HG02885 (cell line): Measurements from ENCODE around the gene ZNF132.
"Not testable (repeated sequence)": the region's sequence is repeated elsewhere in the genome, so short reads cannot be mapped to it uniquely, and the experiment has no call there.

Source experiments
- ATAC-seq: cut with Tn5 transposase; IDR thresholded peaks from one replicate; pipeline ENCODE4 v1.9.1; 2021; ENCODE audit warnings: mild to moderate bottlenecking; ENCODE audit not compliant: unreplicated experiment, poor library complexity

ZNF132 gene

GRCh38 chr19:58439576-58440554, at the start of gene ZNF132:
Gene ZNF132 (minus strand): TSS chr19:58440153. CDS start chr19:58439821, 332 bp downstream.
- peak; percentile 95 for ATAC-seq

DNA sequence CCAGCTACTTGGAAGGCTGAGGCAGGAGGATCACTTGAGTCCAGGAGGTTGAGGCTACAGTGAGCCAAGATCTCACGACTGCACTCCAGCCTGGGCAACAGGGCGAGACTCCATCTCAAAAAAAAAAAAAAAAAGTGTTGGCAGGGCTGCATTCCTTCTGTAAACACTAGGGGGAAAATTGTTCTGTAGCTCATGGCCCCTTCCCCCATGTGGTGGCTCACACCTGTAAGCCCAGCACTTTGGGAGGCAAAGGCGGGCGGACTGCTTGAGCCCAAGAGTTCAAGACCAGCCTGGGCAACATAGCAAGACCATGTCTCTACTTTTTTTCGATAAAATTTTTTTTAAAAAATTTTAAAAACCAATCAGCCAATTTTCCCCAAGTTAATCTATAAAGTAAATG, 44.4 kb upstream of the ZNF132 start:
- not testable (repeated sequence) for ATAC-seq

DNA sequence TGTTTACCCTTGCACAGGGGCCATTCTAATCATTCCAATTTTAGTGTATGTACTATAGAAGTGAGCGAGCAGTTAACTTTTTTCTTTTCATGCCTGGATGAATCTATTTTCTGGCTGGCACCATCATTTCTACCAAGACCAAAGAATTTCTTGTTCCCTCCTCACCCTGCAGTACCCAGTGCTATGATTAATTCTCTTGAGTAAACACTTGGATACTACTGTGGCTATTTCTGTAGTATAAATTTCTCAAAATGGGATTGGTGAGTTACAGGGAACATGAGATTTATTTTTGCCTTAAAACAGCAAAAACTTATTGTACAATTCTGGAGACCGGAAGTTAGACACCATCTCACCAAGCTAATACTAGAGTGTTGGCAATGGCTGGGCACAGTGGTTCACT, 43.8 kb upstream of the ZNF132 start:
- ATAC-seq = no peak

- no peak for ATAC-seq
Observed at GRCh38 chr19:58482372-58482771, 42.4 kb upstream of the ZNF132 start.

DNA sequence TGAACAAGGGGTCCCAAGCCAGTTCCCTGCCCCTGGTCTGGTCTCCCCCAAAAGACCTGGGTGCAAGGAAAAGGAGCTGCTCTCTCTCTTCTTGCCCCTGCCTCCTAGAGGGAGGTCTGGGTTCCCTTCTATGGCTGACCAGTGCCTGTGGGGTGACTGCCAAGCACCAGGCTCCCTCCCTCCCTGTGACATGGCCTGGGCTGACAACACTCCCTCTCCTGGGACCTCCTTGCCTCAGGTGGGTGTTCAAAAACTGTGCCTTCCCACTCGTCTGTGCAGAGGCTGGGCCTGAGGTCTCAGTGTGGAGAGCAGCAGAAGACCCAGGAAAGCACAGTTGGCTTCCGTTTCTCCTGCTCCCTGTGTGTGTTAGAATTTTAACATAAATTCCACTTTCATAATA, 40.9 kb upstream of the ZNF132 start:
- ATAC-seq = no peak

DNA sequence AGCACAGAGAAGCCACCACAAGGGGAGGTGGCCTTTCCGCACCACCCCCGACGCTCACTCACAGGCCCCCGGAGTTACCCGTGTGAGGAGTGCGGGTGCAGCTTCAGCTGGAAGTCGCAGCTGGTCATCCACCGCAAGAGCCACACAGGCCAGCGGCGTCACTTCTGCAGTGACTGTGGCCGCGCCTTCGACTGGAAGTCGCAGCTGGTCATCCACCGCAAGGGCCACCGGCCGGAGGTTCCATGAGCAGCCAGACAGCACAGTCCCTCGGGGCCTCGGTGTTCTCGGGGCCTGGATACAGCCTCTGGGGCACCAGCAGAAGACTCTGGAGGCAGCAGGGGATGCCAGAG, 40.5 kb upstream of the ZNF132 start:
- ATAC-seq = no peak

DNA sequence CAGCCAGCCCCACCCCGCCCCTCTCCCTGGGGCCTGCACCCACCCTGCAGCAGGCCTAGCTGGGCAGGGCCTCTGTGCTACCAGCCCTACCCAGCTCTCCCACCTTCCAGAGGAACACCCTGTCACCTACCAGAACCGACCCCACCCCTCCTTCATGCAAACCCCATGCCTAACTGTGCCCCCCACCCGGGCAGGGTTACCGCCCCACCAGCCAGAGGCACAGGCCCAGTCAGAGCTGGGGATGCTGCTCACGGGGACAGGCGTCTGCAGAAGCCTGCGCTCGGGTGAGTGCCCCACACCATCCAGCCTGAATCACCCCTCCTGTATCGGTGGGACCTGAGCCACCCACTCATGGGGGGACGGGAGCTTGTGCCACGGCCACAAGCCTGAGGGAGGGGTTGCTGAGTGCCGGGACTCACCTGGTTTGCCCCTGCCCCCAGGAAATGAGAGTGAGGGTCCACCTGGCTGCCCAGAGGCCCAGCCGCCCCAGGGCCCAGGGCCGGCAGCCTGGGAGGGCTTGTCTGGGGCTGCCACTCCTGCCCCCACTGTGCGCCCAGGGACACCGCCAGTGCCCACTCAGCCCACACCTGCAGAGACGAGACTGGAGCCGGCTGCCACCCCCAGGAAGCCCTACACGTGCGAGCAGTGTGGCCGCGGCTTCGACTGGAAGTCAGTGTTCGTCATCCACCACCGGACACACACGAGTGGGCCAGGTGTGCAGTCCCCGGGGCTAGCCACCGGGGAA, 40.0 kb upstream of the ZNF132 start:
- no peak for ATAC-seq

DNA sequence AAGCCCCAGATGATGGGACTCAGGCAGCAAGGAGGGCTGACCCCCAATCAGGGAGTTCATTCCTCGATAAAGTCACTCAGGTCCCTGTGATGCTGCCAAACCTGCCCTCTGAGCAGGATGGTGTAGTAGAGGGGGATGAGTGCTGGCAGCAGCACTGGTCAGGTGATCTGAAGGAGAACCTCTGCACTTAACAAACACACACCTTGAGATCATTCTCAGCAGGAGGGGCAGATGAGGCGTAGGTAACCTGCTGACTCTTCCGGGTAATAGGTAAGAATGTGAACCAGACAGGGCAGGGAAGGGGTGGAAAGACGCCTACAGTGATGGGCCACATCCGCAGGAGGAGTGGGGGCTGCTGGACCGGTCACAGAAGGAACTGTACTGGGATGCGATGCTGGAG, 39.4 kb upstream of the ZNF132 start:
- ATAC-seq = no peak

DNA sequence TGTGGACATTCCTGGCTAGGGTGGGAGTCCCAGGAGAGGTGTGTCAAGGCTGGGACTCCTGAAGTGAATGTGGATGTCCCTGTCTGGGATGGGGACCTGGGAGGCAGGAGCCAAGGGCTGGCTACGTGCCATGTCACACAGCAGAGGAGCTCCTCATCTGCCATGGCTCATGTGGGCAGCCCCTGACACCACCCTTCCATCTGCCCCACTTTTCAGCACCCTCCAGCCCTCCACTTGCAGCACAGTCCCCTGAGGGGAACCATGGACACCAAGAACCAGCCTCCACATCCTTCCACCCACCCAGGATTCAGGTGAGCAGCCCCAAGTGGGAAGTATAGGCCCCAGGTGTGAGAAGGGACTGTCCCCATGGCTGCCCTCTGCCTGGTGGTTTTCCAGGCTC, 37.9 kb upstream of the ZNF132 start:
- no peak for ATAC-seq

DNA sequence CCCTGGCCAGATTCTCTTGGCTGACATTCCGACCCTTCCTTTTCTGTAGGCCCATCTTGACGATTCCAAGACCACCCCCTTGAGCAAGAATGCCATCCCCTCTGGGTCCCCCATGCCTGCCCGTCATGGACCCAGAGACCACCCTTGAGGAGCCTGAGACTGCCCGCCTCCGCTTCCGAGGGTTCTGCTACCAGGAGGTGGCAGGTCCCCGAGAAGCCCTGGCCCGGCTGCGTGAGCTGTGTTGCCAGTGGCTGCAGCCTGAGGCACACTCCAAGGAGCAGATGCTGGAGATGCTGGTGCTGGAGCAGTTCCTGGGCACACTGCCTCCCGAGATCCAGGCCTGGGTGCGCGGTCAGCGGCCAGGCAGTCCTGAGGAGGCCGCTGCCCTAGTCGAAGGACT, 37.2 kb upstream of the ZNF132 start:
- ATAC-seq = no peak

GRCh38 chr19:58476498-58477015, 36.6 kb upstream of the ZNF132 start:
- peak; percentile 4 for ATAC-seq

DNA sequence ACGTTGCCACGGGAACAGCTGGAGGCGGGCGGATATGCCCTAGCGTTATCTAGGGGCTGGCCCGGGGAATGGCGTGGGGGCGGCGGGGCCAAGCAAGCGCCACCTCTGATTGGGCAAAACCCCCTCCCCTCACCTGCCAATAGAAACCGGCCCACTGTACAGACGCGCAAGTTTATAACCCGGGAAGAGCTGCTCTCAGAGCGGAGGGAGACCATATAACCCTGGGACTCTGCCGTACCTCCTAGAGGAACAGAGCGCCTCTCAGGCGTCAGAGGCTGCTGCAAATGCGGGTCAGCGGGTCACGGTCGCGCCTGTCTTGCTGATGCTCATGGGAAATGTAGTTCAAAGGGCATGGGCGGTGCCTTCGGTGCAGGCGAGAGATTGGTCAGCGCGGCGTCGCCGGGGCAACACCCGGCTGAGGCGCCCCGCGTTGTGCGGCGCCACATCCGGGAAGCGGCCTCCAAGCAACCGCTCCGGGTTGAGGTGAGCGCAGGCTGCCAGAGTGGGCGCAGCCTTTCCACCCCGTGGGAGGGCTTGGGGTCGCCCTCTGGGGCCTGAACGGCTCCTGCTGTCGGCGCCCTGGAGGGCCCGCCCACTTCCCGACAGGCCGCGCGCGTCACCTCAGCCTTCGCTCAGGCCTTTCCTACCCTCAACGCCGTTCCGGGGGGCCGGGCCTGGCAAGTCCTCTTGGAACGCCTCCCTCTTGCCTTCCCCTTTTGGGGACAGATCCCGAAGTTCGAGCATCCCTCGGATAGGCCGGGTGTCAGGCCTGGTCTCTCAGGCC, 36.0 kb upstream of the ZNF132 start, which contains the start of gene ZNF446:
Gene ZNF446 (plus strand): TSS at position 639 of the 784 bp plus-strand sequence. CDS start 867 bp downstream, outside the sequence.
- ATAC-seq = peak; percentile 81

DNA sequence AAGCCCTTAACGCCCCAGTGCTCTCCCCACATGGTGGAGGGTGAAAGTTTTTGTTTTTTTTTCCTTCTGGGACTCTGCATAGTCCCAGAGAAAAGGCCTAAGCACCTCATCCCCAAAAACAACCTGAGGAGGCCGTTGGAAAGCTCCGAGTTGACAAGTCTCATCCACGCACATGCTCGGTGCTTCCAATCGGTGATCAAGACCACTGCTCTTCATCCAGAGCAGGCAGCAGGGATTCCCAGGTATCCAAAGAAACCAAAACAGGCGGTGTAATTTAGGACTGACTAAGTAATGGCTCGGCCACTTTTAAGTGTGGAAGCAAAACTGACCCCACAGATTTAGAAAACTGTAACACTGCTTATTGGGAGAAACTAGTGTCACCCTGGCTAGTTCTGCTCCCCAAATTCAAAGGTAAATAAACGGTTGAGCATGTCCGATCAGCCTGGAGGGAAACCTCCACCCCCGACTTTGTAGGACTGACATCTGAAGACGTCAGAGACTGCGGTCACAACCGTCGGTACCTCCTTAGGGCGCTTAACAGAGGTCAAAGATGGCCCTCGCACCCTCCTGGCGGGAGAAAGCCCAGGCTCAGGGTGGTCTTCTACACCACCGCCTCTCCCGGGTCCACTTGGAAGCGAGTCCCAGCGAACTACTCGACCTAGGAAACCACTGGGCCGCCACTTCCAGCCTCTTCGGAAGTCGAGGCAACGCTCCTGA, 35.2 kb upstream of the ZNF132 start:
- peak; percentile 5 for ATAC-seq

DNA sequence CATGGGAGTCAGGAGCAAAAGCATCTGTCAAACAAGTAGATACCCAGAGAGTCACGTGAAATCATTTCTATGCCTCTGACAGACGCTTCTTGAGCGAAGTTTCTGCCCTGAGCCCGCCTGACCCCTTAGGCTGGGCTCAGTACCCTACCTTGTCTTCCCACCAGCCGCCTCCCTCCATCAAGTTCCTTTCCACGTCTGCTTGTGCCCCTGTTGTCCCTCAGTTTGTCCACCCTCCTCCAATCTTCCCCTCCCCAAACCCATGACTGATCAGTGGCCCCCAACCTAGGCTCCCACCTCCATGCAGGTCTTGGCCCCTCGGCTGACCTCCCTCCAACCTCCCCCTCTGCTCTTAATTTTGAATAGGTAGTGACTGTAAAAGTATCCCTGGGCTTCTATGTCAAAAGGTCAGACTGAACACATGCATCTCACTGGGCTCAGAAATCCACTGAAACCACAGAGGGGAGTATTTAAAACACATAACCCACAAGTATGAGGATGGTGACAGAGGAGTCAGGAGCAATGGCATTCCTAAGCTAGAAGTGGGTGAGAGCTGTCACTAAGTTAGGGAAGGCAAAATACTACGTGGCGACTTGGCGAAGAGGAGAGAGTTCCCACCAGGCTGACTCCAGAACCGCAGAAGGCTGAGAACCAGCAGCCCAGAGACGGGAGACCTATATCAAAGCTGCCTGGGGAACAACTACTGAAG, 34.5 kb upstream of the ZNF132 start:
- no peak for ATAC-seq

DNA sequence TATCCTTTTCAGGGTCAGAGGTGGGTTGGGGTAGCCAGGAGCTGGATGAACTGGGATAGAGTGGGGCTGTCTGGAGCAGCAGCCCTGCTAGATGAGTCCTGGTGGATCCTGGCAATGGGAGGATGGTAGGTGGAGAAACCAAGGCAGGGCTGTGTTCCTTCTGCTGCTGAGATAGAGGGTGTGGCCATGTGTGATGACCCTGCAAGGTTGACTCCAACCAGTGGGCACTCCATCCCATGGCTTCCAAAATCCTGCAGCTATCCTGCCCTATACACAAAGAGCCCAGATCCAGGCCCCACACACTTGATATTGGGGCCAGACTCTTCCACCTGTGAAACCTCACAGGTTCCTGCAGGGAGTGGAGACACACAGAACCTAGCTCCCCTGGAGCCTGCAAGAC, 33.8 kb upstream of the ZNF132 start:
- no peak for ATAC-seq

GRCh38 chr19:58471736-58472135, 31.8 kb upstream of the ZNF132 start:
- ATAC-seq = no peak

GRCh38 chr19:58470837-58471543, 31.0 kb upstream of the ZNF132 start:
- ATAC-seq = not testable (repeated sequence)

DNA sequence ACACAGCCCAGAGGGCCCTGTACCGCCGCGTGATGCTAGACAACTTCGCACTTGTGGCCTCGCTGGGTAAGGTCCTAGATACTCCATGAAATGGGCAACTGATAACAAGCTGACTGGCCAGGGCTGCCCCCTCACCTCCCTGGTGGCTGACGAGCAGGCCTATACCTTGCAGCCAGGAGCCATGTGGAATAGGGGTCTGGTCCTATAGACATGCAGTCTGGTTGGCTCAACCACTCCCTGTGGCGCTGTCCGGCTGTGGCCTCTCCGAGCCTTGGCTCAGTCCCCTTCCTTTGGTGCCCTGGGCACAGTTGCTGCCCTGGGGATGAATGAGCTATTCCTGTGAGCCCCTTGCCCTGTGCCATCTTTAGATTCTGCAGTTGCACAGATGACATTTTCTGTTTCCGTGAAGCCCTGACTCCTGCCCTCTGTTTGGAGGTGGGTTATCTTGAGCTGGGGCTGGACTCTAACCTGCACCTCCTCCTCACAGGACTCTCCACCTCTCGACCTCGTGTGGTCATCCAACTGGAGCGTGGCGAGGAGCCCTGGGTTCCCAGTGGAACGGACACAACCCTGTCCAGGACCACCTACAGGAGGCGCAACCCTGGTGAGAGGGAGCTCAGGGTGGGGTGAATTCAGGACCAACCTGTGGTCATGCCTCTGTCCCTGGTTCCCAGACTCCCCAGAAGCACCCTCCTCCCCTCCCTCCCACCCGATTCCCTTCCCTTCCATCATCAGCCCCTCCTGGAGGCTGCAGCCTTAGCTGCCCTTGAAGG, 29.5 kb upstream of the ZNF132 start:
- ATAC-seq = no peak
